B cell (primary cell): ENCODE results near the gene SLC7A10. TPM values are rescaled to one million over a fixed set of nuclear protein-coding genes. Genes with fewer than 3 reads are reported as not detected.

Experiments
- ATAC-seq: fragments of 200-7000 bp; cut with Tn5 transposase; one replicate; pipeline ENCODE4 v1.10.0; 2021; ENCODE audit warnings: low read depth, mild to moderate bottlenecking, moderate number of reproducible peaks, moderate library complexity
- CTCF ChIA-PET: fragments of 350-600 bp; sonication (Branson Sonifier 250); formaldehyde crosslinking; loops from one replicate; lab custom pipeline; 2021; ENCODE audit warnings: antibody characterized with exemption, inconsistent platforms; lab: Charles Lee
- POLR2A ChIA-PET: fragments of 350-600 bp; sonication (Branson Sonifier 250); formaldehyde crosslinking; loops from one replicate; lab custom pipeline; 2021; ENCODE audit warnings: antibody characterized with exemption; lab: Charles Lee
- DNase-seq: peaks from one replicate; pipeline ENCODE4 v3.0.0; 2013
- H2AFZ ChIP-seq: 2 replicates; pipeline ENCODE4 v1.6.1; 2012; ENCODE audit warnings: mild to moderate bottlenecking, low read depth, low read length; ENCODE audit not compliant: insufficient read depth, poor library complexity, severe bottlenecking
- H3K27ac ChIP-seq, 2 donors: 1 replicate in 1 of 2; 2 replicates in 1 of 2; pipeline ENCODE4 v1.5.1; 2012 to 2013; ENCODE audit warnings: low read length in 2 of 2, mild to moderate bottlenecking in 2 of 2, moderate library complexity in 1 of 2
- H3K27me3 ChIP-seq, 4 experiments: fragments of 200-600 bp in 1 of 4; sonication (generic) in 1 of 4; replicated peaks in 1 of 4; 1 replicate in 2 of 4; 2 replicates in 2 of 4; pipeline versions ENCODE4 v1.6.1 to v1.7.0; 2013 to 2016; ENCODE audit warnings: low read length in 3 of 4, mild to moderate bottlenecking in 2 of 4, mixed read lengths in 1 of 4, moderate library complexity in 1 of 4; ENCODE audit not compliant: insufficient read depth in 4 of 4, control insufficient read depth in 3 of 4; ENCODE audit errors: control extremely low read depth in 1 of 4
- H3K36me3 ChIP-seq, 2 experiments: replicated peaks in 1 of 2; 1 replicate in 1 of 2; 2 replicates in 1 of 2; pipeline versions ENCODE4 v1.6.1 to v1.7.1; 2013; ENCODE audit warnings: low read length in 1 of 2; ENCODE audit not compliant: insufficient read depth in 2 of 2, control insufficient read depth in 1 of 2; ENCODE audit errors: control extremely low read depth in 1 of 2, extremely low read depth in 1 of 2
- H3K4me1 ChIP-seq, 2 donors: fragments of 200-600 bp in 1 of 2; sonication (generic) in 1 of 2; 1 replicate in 1 of 2; 2 replicates in 1 of 2; pipeline versions ENCODE4 v1.5.1 to v1.6.1; 2013 to 2017; ENCODE audit warnings: low read length in 2 of 2; ENCODE audit not compliant: control insufficient read depth in 2 of 2, insufficient read depth in 2 of 2
- H3K4me2 ChIP-seq: replicated peaks from 2 replicates; pipeline ENCODE3; 2012; ENCODE audit warnings: mild to moderate bottlenecking, low read depth, low read length; ENCODE audit not compliant: poor library complexity, severe bottlenecking
- H3K4me3 ChIP-seq, 5 experiments: fragments of 200-600 bp in 1 of 5; sonication (generic) in 1 of 5; 1 replicate in 3 of 5; 2 replicates in 2 of 5; pipeline versions ENCODE4 v1.5.1 to v1.7.0; 2011 to 2016; ENCODE audit warnings: low read length in 4 of 5, mild to moderate bottlenecking in 4 of 5, low read depth in 2 of 5, control low read depth in 1 of 5, moderate library complexity in 1 of 5; ENCODE audit not compliant: insufficient read depth in 1 of 5; ENCODE audit errors: control extremely low read depth in 1 of 5, extremely low read depth in 1 of 5
- H3K79me2 ChIP-seq: fragments of 200-600 bp; sonication (generic); one replicate; pipeline ENCODE4 v1.6.0; 2016; ENCODE audit warnings: low read length; ENCODE audit not compliant: control insufficient read depth, insufficient read depth
- H3K9ac ChIP-seq: fragments of 200-600 bp; sonication (generic); 2 replicates; pipeline ENCODE4 v1.6.1; 2017; ENCODE audit warnings: mild to moderate bottlenecking, low read length, moderate library complexity
- H3K9me3 ChIP-seq, 3 donors: one replicate each; pipeline versions ENCODE4 v1.6.1 to v1.7.1; 2013; ENCODE audit warnings: low read length in 2 of 3; ENCODE audit not compliant: control insufficient read depth in 2 of 3, insufficient read depth in 1 of 3; ENCODE audit errors: control extremely low read depth in 1 of 3
- H4K20me1 ChIP-seq: 2 replicates; pipeline ENCODE4 v1.6.0; 2012; ENCODE audit warnings: mild to moderate bottlenecking, low read length; ENCODE audit not compliant: insufficient read depth, control insufficient read depth, poor library complexity, severe bottlenecking
- H3K27ac Mint-ChIP-seq: one replicate; pipeline ENCODE4 v1.8.0; 2021; ENCODE audit warnings: mixed read lengths
- H3K27me3 Mint-ChIP-seq: one replicate; pipeline ENCODE4 v1.8.0; 2021; ENCODE audit warnings: mixed read lengths
- H3K4me1 Mint-ChIP-seq: one replicate; pipeline ENCODE4 v1.8.0; 2021; ENCODE audit warnings: mixed read lengths
- H3K4me3 Mint-ChIP-seq: one replicate; pipeline ENCODE4 v1.8.0; 2021; ENCODE audit warnings: mixed read lengths
- H3K9me3 Mint-ChIP-seq: one replicate; pipeline ENCODE4 v1.8.0; 2022; ENCODE audit warnings: mixed read lengths; ENCODE audit not compliant: insufficient read depth
- CTCF ChIP-seq: fragments of 200-600 bp; IDR thresholded peaks from one replicate; pipeline ENCODE4 v1.8.0; 2022; ENCODE audit warnings: antibody characterized with exemption, mild to moderate bottlenecking
- EZH2 ChIP-seq: IDR thresholded peaks from 2 replicates; pipeline ENCODE4 v1.6.1; 2012; ENCODE audit warnings: borderline replicate concordance, low read depth, mild to moderate bottlenecking, moderate library complexity, low read length; ENCODE audit not compliant: insufficient read depth, poor library complexity, severe bottlenecking
- WGBS: methylation state at CpG from one replicate; pipeline ENCODE4 v1.1.5; 2013; ENCODE audit warnings: missing lambda C conversion rate; ENCODE audit not compliant: insufficient coverage; 5-methylcytosine and 5-hydroxymethylcytosine counted together
- intact Hi-C: fragments of 100-400 bp; cut with micrococcal nuclease; formaldehyde crosslinking; loops from one replicate; pipeline ENCODE4 v1.10.0; 2022
- polyA plus RNA-seq: library from polyadenylated mRNA; depleted of rRNA; stranded (reverse); fragments of >200 nt; gene quantifications from 2 replicates; pipeline ENCODE4 v1.2.3, GENCODE V29; 2012
- total RNA-seq, 2 donors: library from RNA; stranded (reverse); fragments of 120-200 nt in 1 of 2; gene quantifications; 1 replicate in 1 of 2; 2 replicates in 1 of 2; pipeline versions ENCODE4 v1.2.3 to v1.2.4, GENCODE V29; 2013 to 2022

SLC7A10 gene
- total and polyA plus RNA-seq, 2 donors (not counting 1 experiment from before 2014, with no cell fraction given) = not detected

- H3K4me1 ChIP-seq = no peaks in the 10 kb centered on the region
- H3K27ac Mint-ChIP-seq = no peak overlapping the region
- no peaks in the 10 kb centered on the region for H3K4me1 Mint-ChIP-seq
- no peak overlapping the region for H3K9ac ChIP-seq
- H3K9me3 ChIP-seq = no peaks in the 10 kb centered on the region
- no peak overlapping the region for H3K4me3 ChIP-seq
- H4K20me1 ChIP-seq = no peaks in the 10 kb centered on the region
- H2AFZ ChIP-seq = no peak overlapping the region
- ChIA-PET CTCF (no interaction called here), POLR2A (no interaction called here)
- intact Hi-C loops = no loop called here
- DNase-seq (no peak), ATAC-seq (no peak)
- H3K4me3 Mint-ChIP-seq = no peak overlapping the region
- no peaks in the 10 kb centered on the region for H3K79me2 ChIP-seq
- peaks cover 9% of the 10 kb centered on the region for H3K27me3 Mint-ChIP-seq
- H3K9me3 Mint-ChIP-seq = no peaks in the 10 kb centered on the region
- WGBS = 79% methylated on average over 4 of the region's 10 CpGs
- peaks cover 0 to 5% (median 0%) of the 10 kb centered on the region in 4 experiments for H3K27me3 ChIP-seq
- no peak overlapping the region for H3K4me2 ChIP-seq
- TF ChIP-seq CTCF = no peak
- TF ChIP-seq EZH2 = no peak
- no peak overlapping the region for H3K27ac ChIP-seq
- no peaks in the 10 kb centered on the region for H3K36me3 ChIP-seq
These were observed 43.4 kb upstream of the SLC7A10 start for GRCh38 chr19:33269016-33269415.

GRCh38 chr19:33268162-33268991, 42.7 kb upstream of the SLC7A10 start:
- H3K9ac ChIP-seq = no peak overlapping the region
- no peak for TF ChIP-seq EZH2
- TF ChIP-seq CTCF = no peak
- H3K79me2 ChIP-seq = no peaks in the 10 kb centered on the region
- no peak overlapping the region for H3K27ac Mint-ChIP-seq
- POLR2A ChIA-PET = no interaction called here
- no peak overlapping the region for H3K4me3 Mint-ChIP-seq
- intact Hi-C loops = no loop called here
- CTCF ChIA-PET = no interaction called here
- ATAC-seq (no peak), DNase-seq (no peak)
- H3K4me1 ChIP-seq = no peaks in the 10 kb centered on the region
- no peaks in the 10 kb centered on the region for H3K36me3 ChIP-seq
- peaks cover 0 to 5% (median 0%) of the 10 kb centered on the region in 4 experiments for H3K27me3 ChIP-seq
- WGBS = 71% methylated on average over 22 of the region's 22 CpGs
- no peak overlapping the region for H3K4me2 ChIP-seq
- no peak overlapping the region for H2AFZ ChIP-seq
- no peaks in the 10 kb centered on the region for H3K9me3 ChIP-seq
- H3K27me3 Mint-ChIP-seq = peaks cover 12% of the 10 kb centered on the region
- no peaks in the 10 kb centered on the region for H4K20me1 ChIP-seq
- H3K4me1 Mint-ChIP-seq = no peaks in the 10 kb centered on the region
- H3K4me3 ChIP-seq = no peak overlapping the region
- H3K9me3 Mint-ChIP-seq = no peaks in the 10 kb centered on the region
- H3K27ac ChIP-seq = no peak overlapping the region
